Osteoblast (primary cell): ENCODE data around the gene PRCC. TPM values are rescaled to one million over a fixed set of nuclear protein-coding genes. Genes with fewer than 3 reads are reported as not detected.

Experiments used
- DNase-seq: peaks from one replicate; pipeline ENCODE4 v3.0.0; 2011; ENCODE audit warnings: low spot score, mixed read lengths; ENCODE audit not compliant: insufficient read length; ENCODE audit errors: missing footprints
- H2AFZ ChIP-seq: 2 replicates; pipeline ENCODE4 v1.6.0; 2011; ENCODE audit warnings: mild to moderate bottlenecking, low read length
- H3K27ac ChIP-seq: 2 replicates; pipeline ENCODE4 v1.5.1; 2011; ENCODE audit warnings: mild to moderate bottlenecking, low read depth, low read length, moderate library complexity
- H3K27me3 ChIP-seq: 2 replicates; pipeline ENCODE4 v1.6.0; 2012; ENCODE audit warnings: mild to moderate bottlenecking, control low read depth, inconsistent platforms, low read length, moderate library complexity; ENCODE audit not compliant: insufficient read depth
- H3K36me3 ChIP-seq: 2 replicates; pipeline ENCODE4 v1.5.1; 2011; ENCODE audit warnings: mild to moderate bottlenecking, low read length, control low read depth, moderate library complexity; ENCODE audit not compliant: insufficient read depth
- H3K4me1 ChIP-seq: 2 replicates; pipeline ENCODE4 v1.5.1; 2011; ENCODE audit warnings: mild to moderate bottlenecking, low read length, control low read depth, moderate library complexity; ENCODE audit not compliant: insufficient read depth
- H3K4me2 ChIP-seq: 2 replicates; pipeline ENCODE4 v1.6.0; 2011; ENCODE audit warnings: mild to moderate bottlenecking, low read length; ENCODE audit not compliant: insufficient read depth
- H3K4me3 ChIP-seq: fragments of 200-600 bp; sonication (generic); 3 replicates; pipeline ENCODE4 v1.5.1; 2012; ENCODE audit warnings: mild to moderate bottlenecking, low read length, inconsistent platforms; ENCODE audit not compliant: insufficient read depth
- H3K79me2 ChIP-seq: 2 replicates; pipeline ENCODE4 v1.6.0; 2012; ENCODE audit warnings: mild to moderate bottlenecking, low read length, control low read depth, inconsistent platforms; ENCODE audit not compliant: insufficient read depth
- H3K9me3 ChIP-seq: 2 replicates; pipeline ENCODE4 v1.5.1; 2011; ENCODE audit warnings: low read depth, low read length, control low read depth
- H4K20me1 ChIP-seq: 2 replicates; pipeline ENCODE4 v1.6.0; 2012; ENCODE audit warnings: mild to moderate bottlenecking, low read length, control low read depth; ENCODE audit not compliant: insufficient read depth
- total RNA-seq: library from RNA; depleted of rRNA; stranded (reverse); fragments of >200 nt; gene quantifications from 2 replicates; pipeline ENCODE4 v1.2.3, GENCODE V29; 2012
- TF ChIP-seq, protein P1 (sequence below): IDR thresholded peaks from 2 replicates; pipeline ENCODE4 v1.5.1; 2011; ENCODE audit warnings: mild to moderate bottlenecking, low read depth, low read length, moderate library complexity; ENCODE audit errors: extremely low read depth

Gene PRCC
- total RNA-seq, 1 donor = 22.8 TPM

- no peak for DNase-seq
- H4K20me1 ChIP-seq = no peaks in the 10 kb centered on the region
- H3K4me2 ChIP-seq = no peak overlapping the region
- no peak overlapping the region for H3K27ac ChIP-seq
- H3K36me3 ChIP-seq = no peaks in the 10 kb centered on the region
- no peak overlapping the region for H3K4me3 ChIP-seq
- H3K4me1 ChIP-seq = no peaks in the 10 kb centered on the region
- no peaks in the 10 kb centered on the region for H3K79me2 ChIP-seq
- peaks cover 17% of the 10 kb centered on the region for H3K27me3 ChIP-seq
- TF ChIP-seq, protein P1, sequence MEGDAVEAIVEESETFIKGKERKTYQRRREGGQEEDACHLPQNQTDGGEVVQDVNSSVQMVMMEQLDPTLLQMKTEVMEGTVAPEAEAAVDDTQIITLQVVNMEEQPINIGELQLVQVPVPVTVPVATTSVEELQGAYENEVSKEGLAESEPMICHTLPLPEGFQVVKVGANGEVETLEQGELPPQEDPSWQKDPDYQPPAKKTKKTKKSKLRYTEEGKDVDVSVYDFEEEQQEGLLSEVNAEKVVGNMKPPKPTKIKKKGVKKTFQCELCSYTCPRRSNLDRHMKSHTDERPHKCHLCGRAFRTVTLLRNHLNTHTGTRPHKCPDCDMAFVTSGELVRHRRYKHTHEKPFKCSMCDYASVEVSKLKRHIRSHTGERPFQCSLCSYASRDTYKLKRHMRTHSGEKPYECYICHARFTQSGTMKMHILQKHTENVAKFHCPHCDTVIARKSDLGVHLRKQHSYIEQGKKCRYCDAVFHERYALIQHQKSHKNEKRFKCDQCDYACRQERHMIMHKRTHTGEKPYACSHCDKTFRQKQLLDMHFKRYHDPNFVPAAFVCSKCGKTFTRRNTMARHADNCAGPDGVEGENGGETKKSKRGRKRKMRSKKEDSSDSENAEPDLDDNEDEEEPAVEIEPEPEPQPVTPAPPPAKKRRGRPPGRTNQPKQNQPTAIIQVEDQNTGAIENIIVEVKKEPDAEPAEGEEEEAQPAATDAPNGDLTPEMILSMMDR = no peak
- no peak overlapping the region for H2AFZ ChIP-seq
- no peaks in the 10 kb centered on the region for H3K9me3 ChIP-seq
Measured at GRCh38 chr1:156828400-156829124, 61.2 kb downstream of the PRCC start.

GRCh38 chr1:156832434-156832833 lies 65.1 kb downstream of the PRCC start:
- no peak overlapping the region for H3K4me2 ChIP-seq

GRCh38 chr1:156833603-156834002 lies 66.3 kb downstream of the PRCC start:
- Histone ChIP-seq H3K4me2 (no peak overlapping the region), H3K9me3 (no peaks in the 10 kb centered on the region), H3K79me2 (no peaks in the 10 kb centered on the region), H3K4me1 (no peaks in the 10 kb centered on the region), H4K20me1 (no peaks in the 10 kb centered on the region), H2AFZ (no peak overlapping the region), H3K27me3 (peaks cover 43% of the 10 kb centered on the region), H3K4me3 (no peak overlapping the region), H3K36me3 (no peaks in the 10 kb centered on the region), H3K27ac (no peak overlapping the region)
- TF ChIP-seq, protein P1 = no peak
- peak; percentile 35 for DNase-seq

More at GRCh38 chr1:156832434-156832833, 65.1 kb downstream of the PRCC start:
- Histone ChIP-seq H2AFZ (no peak overlapping the region), H3K27ac (no peak overlapping the region), H4K20me1 (no peaks in the 10 kb centered on the region), H3K4me1 (no peaks in the 10 kb centered on the region), H3K79me2 (no peaks in the 10 kb centered on the region), H3K27me3 (peaks cover 34% of the 10 kb centered on the region), H3K4me3 (no peak overlapping the region), H3K36me3 (no peaks in the 10 kb centered on the region), H3K9me3 (no peaks in the 10 kb centered on the region)
- no peak for DNase-seq
- TF ChIP-seq, protein P1 = peak; percentile 23

GRCh38 chr1:156834322-156834721 lies 67.0 kb downstream of the PRCC start:
- Histone ChIP-seq H3K79me2 (no peaks in the 10 kb centered on the region), H3K4me1 (no peaks in the 10 kb centered on the region), H3K4me2 (no peak overlapping the region), H3K27ac (no peak overlapping the region), H4K20me1 (no peaks in the 10 kb centered on the region), H2AFZ (no peak overlapping the region), H3K9me3 (no peaks in the 10 kb centered on the region), H3K4me3 (no peak overlapping the region), H3K36me3 (no peaks in the 10 kb centered on the region), H3K27me3 (peaks cover 43% of the 10 kb centered on the region)
- TF ChIP-seq, protein P1 = no peak
- no peak for DNase-seq
